NCI-H2107 (cell line): ENCODE data around the gene PRR5L.
A peak's percentile ranks its signal among the peaks of the same experiment; 100 is the strongest.
"Not testable (repeated sequence)": the region's sequence is repeated elsewhere in the genome, so short reads cannot be mapped to it uniquely, and the experiment has no call there.

Experiments used
- DNase-seq: peaks from one replicate; lab custom pipeline; 2025; lab: John Stamatoyannopoulos, UW

The PRR5L gene

DNA sequence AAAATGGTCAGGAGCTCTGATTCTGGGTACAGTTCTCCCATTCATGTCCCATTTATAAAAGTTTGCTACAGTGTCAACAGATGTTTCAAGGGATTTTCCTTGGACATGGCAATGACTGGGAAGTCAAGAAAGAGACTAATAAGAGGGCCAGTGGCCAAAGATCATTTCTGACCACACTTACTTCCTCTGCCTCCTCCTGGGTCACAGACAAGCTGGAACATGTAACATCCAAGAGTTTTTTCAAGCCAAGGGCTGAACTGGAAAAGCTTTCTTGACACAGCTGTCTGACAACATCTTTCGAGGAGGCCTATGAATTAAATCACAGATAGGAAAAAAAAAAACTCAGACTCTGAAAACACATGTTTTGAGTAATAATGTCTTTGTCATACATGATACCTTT lies 15.6 kb upstream of the PRR5L start:
- no peak for DNase-seq

DNA sequence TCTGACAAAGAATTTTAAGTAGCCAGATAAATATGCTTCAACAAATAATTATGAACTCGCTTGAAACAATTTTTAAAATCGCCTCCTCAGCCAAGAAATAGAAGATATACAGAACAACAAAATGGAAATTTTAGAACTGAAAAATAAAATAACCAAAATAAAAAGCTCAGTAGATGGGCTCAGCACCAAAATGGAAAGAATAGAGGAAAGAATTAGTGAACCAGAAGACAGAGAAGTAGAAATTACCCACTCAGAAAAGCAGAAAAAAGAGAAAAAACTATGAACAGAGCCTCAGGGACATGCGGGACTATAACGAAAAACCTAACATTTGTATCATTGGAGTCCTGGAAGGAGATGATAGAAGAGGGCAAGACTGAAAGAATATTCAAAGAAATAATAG lies 14.2 kb upstream of the PRR5L start:
- DNase-seq: no peak

GRCh38 chr11:36282926-36283325 lies 13.2 kb upstream of the PRR5L start:
- no peak for DNase-seq

DNA sequence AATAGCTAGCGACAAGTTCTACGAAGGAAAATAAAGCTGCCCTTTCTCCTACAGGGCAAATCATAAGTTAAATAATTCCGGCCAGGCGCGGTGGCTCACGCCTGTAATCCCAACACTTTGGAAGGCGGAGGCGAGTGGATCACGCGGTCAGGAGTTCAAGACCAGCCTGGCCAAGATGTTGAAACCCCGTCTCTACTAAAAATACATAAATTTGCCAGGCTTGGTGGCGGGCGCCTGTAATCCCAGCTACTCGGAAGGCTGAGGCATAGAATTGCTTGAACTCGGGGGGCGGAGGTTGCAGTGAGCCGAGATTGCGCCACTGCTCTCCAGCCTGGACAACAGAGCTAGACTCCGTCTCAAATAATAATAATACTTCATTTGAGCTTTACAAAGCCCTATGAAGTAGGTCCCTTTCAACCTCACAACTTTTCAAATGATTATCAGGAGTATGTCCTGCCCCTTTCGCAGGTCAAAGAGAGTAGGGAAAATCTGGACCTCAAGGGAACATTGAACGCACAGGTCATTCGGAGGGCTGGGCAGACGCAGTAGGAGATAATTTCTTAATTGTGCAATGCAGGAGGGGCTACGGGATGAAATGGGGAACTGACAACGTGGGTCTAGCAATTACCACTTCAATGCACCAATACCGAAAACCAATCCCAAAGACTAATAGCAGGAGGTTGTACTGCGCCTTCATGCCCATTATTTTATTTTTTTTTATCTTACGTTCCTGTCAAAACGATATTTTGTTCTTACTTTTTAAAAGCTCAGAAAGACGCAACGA lies 7.5 kb upstream of the PRR5L start:
- DNase-seq: no peak

GRCh38 chr11:36289226-36289852 lies 6.7 kb upstream of the PRR5L start, which contains the start of gene COMMD9:
COMMD9 (minus strand) TSS chr11:36289424; CDS start chr11:36289412, 12 bp downstream.
- DNase-seq: peak; percentile 83

- no peak for DNase-seq
These were observed 3.8 kb upstream of the PRR5L start for GRCh38 chr11:36292311-36292722.

GRCh38 chr11:36296884-36297543 lies 926 bp downstream of the PRR5L start:
- DNase-seq: no peak

GRCh38 chr11:36300650-36301049 lies 4.6 kb downstream of the PRR5L start:
- DNase-seq: no peak

DNA sequence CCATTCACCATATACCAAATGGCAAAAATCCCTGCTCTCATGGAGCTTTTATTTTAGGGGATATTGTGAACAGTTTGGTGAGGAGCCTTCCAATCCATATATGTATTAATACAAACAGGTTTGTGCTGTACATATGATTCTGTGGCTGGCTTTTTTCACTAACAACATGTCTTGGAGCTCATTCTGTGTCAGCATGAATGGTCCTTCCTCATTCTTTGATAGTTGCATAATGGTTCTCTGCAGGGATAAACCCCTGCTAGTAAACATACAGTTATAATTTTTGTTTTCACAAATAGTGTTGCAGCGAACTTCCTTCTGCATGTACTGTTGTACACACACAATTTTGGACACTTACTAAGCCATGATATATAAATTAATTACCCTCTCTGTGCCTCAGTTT lies 8.3 kb downstream of the PRR5L start:
- DNase-seq: no peak

- DNase-seq: no peak
These were observed 9.0 kb downstream of the PRR5L start for GRCh38 chr11:36305047-36305446.

DNA sequence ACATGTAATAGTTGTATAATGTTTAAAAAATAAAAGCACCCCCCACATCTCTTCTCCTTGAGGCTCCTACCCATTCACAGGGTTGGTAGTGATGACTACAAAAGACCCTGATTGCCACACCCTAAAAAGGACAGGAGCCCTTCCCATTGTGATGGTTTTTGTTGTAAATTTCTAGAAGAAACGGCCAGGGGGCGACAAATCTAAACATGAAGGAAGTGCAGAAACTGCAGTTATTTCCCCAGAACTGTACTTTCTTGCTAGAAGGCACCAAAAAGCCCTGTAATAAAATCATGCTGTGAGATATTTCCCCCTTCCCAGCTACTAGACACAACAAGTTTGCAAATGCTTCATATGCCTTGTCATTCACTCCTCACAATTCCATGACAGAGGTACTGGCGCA lies 10.8 kb downstream of the PRR5L start:
- no peak for DNase-seq

- no peak for DNase-seq
These were observed 12.5 kb downstream of the PRR5L start for GRCh38 chr11:36308577-36308976.

DNA sequence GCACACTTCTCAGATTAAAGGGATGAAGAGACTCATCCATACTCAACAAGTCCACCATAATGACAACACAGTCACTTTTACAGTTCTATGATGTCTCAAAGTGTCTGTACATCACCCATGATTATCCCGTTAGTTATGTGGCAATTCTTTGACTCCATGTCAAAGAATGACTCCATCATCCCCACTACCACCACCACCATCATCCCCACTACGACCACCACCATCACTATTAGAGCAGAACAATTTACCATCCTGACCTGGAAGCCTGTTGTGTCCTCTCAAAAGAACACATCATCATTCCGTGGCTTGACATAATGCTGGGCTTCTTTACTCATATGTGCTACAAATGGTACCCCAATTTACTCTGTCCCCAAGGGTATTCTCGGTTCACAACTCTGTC lies 13.7 kb downstream of the PRR5L start:
- no peak for DNase-seq

DNA sequence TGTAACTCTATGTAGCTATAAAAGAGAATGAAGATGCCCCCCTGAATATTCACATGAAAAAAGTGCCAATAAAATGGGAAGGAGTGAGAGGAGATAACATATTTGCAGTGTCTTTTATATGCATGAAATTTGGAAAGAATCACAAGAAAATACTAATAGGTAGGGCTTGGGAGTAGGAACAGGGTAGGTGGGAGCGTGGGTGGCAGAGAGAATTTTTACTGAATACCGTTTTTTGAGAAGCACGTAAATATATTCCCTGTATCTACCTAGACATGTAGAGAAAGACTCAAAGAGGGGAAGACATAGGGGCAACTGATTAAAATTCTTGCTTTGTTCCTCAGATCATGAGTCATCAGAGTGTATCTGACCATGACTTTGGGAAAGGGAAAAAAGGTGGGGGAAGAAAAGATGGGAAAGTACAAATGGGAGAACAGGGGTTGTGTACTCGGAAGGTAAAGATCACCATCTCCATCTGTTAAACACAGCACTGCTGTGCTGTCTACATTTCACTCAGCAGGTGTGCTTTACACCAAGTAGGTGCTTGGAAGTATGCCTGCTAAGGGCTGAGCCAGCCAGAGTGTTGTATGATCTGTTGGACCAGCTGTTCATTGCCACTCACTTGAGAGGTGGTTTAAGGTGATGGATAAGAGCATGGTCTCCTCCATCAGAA lies 16.0 kb downstream of the PRR5L start:
- DNase-seq: no peak

DNA sequence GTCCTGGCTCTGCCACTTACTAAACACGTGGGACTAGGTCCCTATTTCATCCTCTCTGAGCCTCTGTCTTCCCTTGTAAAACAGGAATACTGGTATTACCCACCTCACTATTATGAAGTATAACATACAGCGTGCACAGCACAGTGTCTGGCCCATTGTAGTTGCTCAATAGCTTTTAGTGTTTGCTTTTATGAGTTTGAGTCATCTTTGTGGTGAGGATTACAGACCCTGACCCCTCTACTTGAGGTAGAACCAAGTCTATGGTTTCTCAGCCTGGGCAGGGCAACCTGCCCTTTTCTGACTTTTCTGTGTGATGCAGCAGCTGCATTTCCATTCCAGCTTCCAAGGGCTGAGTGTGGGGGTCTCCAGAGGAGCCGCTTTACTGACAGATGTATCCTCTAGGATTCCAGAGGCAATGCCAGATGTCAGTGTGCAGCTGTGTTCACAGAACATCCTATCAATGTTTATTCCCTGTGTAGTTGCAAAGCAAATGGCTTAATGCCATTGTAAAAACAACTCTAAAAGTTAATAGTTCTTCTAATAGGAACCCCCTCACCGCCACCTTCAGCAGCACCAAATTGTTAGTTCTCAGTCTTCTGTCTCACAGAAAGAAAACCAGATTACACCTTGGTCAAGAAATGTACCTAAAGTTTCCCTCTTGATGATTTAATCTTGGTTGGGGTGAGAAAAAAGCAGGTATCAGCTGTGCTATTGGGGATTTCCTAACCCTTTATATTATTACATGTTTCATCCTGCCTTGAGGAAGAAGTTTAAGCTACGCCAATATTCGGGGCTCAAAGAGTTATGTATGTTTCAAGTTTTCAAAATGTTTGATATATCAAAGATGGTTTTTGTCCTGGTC lies 16.8 kb downstream of the PRR5L start:
- no peak for DNase-seq

- no peak for DNase-seq
These were observed 17.8 kb downstream of the PRR5L start for GRCh38 chr11:36313750-36314433.

DNA sequence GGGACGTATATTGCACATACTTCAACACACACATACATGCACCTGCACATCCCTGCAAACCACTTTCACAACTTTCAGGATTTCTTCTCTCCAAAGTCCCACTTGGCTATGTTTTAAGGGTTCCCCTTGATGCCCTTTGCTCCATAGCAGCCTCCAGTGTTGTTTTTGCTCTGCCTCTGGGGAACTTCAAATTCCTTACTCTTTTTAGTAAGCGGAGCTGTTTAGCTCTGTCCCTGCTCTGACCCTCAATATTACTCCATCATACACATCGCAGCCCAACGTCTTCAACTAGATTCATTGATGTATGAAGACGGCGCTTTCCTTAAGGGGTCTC lies 18.3 kb downstream of the PRR5L start:
- DNase-seq: no peak

DNA sequence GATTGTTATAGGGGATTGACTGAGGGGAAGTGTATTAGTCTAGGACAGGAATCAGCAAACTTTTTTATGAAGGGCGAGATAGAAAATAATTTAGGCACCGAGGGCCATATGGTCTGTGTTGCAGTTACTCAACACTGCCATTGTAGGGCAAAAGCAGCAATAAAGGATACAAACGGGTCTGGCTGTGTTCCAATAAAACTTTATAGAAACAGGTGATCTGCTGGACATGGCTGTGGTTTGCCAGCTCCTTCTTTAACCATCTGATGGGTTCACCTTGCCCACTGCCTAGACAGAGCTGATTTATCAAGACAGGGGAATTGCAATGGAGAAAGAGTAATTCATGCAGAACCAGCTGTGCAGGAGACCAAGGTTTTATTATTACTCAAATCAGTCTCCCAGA lies 20.0 kb downstream of the PRR5L start:
- DNase-seq: no peak

- no peak for DNase-seq
These were observed 21.9 kb downstream of the PRR5L start for GRCh38 chr11:36317992-36318391.

- DNase-seq: not testable (repeated sequence)
These were observed 28.9 kb downstream of the PRR5L start for GRCh38 chr11:36324956-36325355.

DNA sequence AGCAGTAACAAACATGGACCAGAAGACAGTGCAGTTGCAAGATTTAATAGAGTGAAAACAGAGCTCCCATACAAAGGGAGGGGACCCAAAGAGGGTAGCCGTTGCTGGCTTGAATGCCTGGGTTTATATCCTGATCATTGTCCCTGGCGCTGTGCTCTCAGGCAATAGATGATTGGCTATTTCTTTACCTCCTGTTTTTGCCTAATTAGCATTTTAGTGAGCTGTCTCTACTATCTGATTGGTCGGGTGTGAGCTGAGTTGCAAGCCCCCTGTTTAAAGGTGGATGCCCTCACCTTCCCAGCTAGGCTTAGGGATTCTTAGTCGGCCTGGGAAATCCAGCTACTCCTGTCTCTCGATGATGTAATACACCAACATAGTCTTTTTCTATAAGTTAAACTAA lies 29.3 kb downstream of the PRR5L start:
- not testable (repeated sequence) for DNase-seq
